Measurements from ENCODE around the gene PTPRB. TPM values are rescaled to one million over a fixed set of nuclear protein-coding genes. Genes with fewer than 3 reads are reported as not detected.

The PTPRB gene
- total RNA-seq, 2 donors from 2014 or later: 0.22 TPM; not detected in 1

GRCh38 chr12:70482764-70483163 lies 154.5 kb downstream of the PTPRB start:
- H3K9ac ChIP-seq (ENCODE audit: extremely low read depth, low read length, poor library complexity, severe bottlenecking): no peak overlapping the region
- H3K4me3 ChIP-seq (ENCODE audit: low read length): no peak overlapping the region
- H3K36me3 Mint-ChIP-seq (ENCODE audit: low read depth): no peaks in the 10 kb centered on the region
- H3K4me3 Mint-ChIP-seq: no peak overlapping the region
- DNase-seq: no peak
- no peaks in the 10 kb centered on the region for H3K27me3 ChIP-seq (ENCODE audit: control insufficient read depth, insufficient read depth, low read length, poor library complexity, severe bottlenecking)
- no peaks in the 10 kb centered on the region for H3K4me1 ChIP-seq (ENCODE audit: control insufficient read depth, insufficient read depth, low read length)
- H3K4me1 Mint-ChIP-seq: no peaks in the 10 kb centered on the region
- no peaks in the 10 kb centered on the region for H3K9me3 ChIP-seq (ENCODE audit: control insufficient read depth, low read length)
- no peaks in the 10 kb centered on the region for H3K36me3 ChIP-seq (ENCODE audit: control insufficient read depth, insufficient read depth, low read length)
- 63 to 90% methylated on average over 1 of the region's 1 CpG for WGBS, 2 experiments (ENCODE audit: insufficient coverage in 1 of 2, insufficient read length in 1 of 2)
- no peak overlapping the region for H3K27ac Mint-ChIP-seq
- peaks cover 2% of the 10 kb centered on the region for H3K9me3 Mint-ChIP-seq
- no peak overlapping the region for H3K27ac ChIP-seq (ENCODE audit: low read depth, low read length)
- TF ChIP-seq CTCF (conservative IDR thresholded peaks at IDR 0.05): no peak
- no peaks in the 10 kb centered on the region for H3K27me3 Mint-ChIP-seq (ENCODE audit: insufficient read depth)

GRCh38 chr12:70469221-70469820 lies 167.9 kb downstream of the PTPRB start:
- 90 to 96% methylated on average over 2 to 12 of the region's 12 CpGs for WGBS, 2 experiments (ENCODE audit: insufficient coverage in 1 of 2, insufficient read length in 1 of 2)
- Mint-ChIP-seq H3K4me3 (no peak overlapping the region), H3K9me3 (peaks cover 17% of the 10 kb centered on the region), H3K27ac (no peak overlapping the region), H3K27me3 (ENCODE audit: insufficient read depth) (no peaks in the 10 kb centered on the region), H3K4me1 (no peaks in the 10 kb centered on the region), H3K36me3 (ENCODE audit: low read depth) (peaks cover 2% of the 10 kb centered on the region)
- H3K27me3 ChIP-seq (ENCODE audit: control insufficient read depth, insufficient read depth, low read length, poor library complexity, severe bottlenecking): no peaks in the 10 kb centered on the region
- H3K9me3 ChIP-seq (ENCODE audit: control insufficient read depth, low read length): peaks cover 8% of the 10 kb centered on the region
- no peak overlapping the region for H3K4me3 ChIP-seq (ENCODE audit: low read length)
- H3K9ac ChIP-seq (ENCODE audit: extremely low read depth, low read length, poor library complexity, severe bottlenecking): no peak overlapping the region
- TF ChIP-seq CTCF (conservative IDR thresholded peaks at IDR 0.05): no peak
- no peaks in the 10 kb centered on the region for H3K36me3 ChIP-seq (ENCODE audit: control insufficient read depth, insufficient read depth, low read length)
- DNase-seq: no peak
- H3K27ac ChIP-seq (ENCODE audit: low read depth, low read length): no peak overlapping the region
- no peaks in the 10 kb centered on the region for H3K4me1 ChIP-seq (ENCODE audit: control insufficient read depth, insufficient read depth, low read length)

- Mint-ChIP-seq H3K27ac (no peak overlapping the region), H3K27me3 (ENCODE audit: insufficient read depth) (no peaks in the 10 kb centered on the region), H3K4me3 (no peak overlapping the region), H3K9me3 (peaks cover 20% of the 10 kb centered on the region), H3K36me3 (ENCODE audit: low read depth) (peaks cover 6% of the 10 kb centered on the region), H3K4me1 (no peaks in the 10 kb centered on the region)
- peaks cover 14% of the 10 kb centered on the region for H3K9me3 ChIP-seq (ENCODE audit: control insufficient read depth, low read length)
- no peaks in the 10 kb centered on the region for H3K36me3 ChIP-seq (ENCODE audit: control insufficient read depth, insufficient read depth, low read length)
- no peak overlapping the region for H3K9ac ChIP-seq (ENCODE audit: extremely low read depth, low read length, poor library complexity, severe bottlenecking)
- 88 to 93% methylated on average over 3 of the region's 3 CpGs for WGBS, 2 experiments (ENCODE audit: insufficient coverage in 1 of 2, insufficient read length in 1 of 2)
- no peak for TF ChIP-seq CTCF (conservative IDR thresholded peaks at IDR 0.05)
- no peaks in the 10 kb centered on the region for H3K4me1 ChIP-seq (ENCODE audit: control insufficient read depth, insufficient read depth, low read length)
- H3K4me3 ChIP-seq (ENCODE audit: low read length): no peak overlapping the region
- H3K27ac ChIP-seq (ENCODE audit: low read depth, low read length): no peak overlapping the region
- no peaks in the 10 kb centered on the region for H3K27me3 ChIP-seq (ENCODE audit: control insufficient read depth, insufficient read depth, low read length, poor library complexity, severe bottlenecking)
- no peak for DNase-seq
Measured at GRCh38 chr12:70468741-70469140, 168.5 kb downstream of the PTPRB start.
